Measurements from ENCODE around the gene GNAS-AS1. TPM values are rescaled to one million over a fixed set of nuclear protein-coding genes. Genes with fewer than 3 reads are reported as not detected.
A peak's percentile ranks its signal among the peaks of the same experiment; 100 is the strongest.

The GNAS-AS1 gene
- total and polyA plus RNA-seq, 2 donors (not counting 1 experiment from before 2014, with no cell fraction given): 0.28 to 0.33 TPM

GRCh38 chr20:58813369-58813768 is 37.3 kb downstream of the GNAS-AS1 start:
- Histone ChIP-seq H3K4me1 (ENCODE audit: control insufficient read depth, extremely low read depth, insufficient read depth, low read length) (no peaks in the 10 kb centered on the region), H3K4me3 (replicated peaks in 1 of 4; ENCODE audit: control extremely low read depth in 1 of 4, insufficient read depth in 1 of 4, low read depth in 3 of 4, low read length in 4 of 4) (no peak overlapping the region), H3K36me3 (ENCODE audit: control insufficient read depth, insufficient read depth, low read length) (no peaks in the 10 kb centered on the region), H4K20me1 (ENCODE audit: control insufficient read depth, extremely low read depth, insufficient read depth, low read length) (no peaks in the 10 kb centered on the region), H3K4me2 (ENCODE audit: extremely low read depth, insufficient read depth, low read length) (no peak overlapping the region), H2AFZ (ENCODE audit: low read length) (no peak overlapping the region), H3K27ac (ENCODE audit: insufficient read depth, low read length) (no peak overlapping the region), H3K79me2 (ENCODE audit: control insufficient read depth, insufficient read depth, low read length) (no peaks in the 10 kb centered on the region), H3K9ac (ENCODE audit: insufficient read depth, low read length) (no peak overlapping the region), H3K9me3 (ENCODE audit: control insufficient read depth, insufficient read depth, low read depth, low read length) (no peaks in the 10 kb centered on the region), H3K27me3 (ENCODE audit: control insufficient read depth, insufficient read depth, low read length) (no peaks in the 10 kb centered on the region)
- TF ChIP-seq CTCF (conservative IDR thresholded peaks at IDR 0.05 in 1 of 2, IDR thresholded peaks at IDR 0.05 in 1 of 2; ENCODE audit: low read depth in 1 of 2, low read length in 2 of 2) (no peak), EZH2 (IDR thresholded peaks at IDR 0.05; ENCODE audit: low read length, missing control alignments) (no peak)
- no peak for DNase-seq (ENCODE audit: low read depth in 2 of 2)

DNA sequence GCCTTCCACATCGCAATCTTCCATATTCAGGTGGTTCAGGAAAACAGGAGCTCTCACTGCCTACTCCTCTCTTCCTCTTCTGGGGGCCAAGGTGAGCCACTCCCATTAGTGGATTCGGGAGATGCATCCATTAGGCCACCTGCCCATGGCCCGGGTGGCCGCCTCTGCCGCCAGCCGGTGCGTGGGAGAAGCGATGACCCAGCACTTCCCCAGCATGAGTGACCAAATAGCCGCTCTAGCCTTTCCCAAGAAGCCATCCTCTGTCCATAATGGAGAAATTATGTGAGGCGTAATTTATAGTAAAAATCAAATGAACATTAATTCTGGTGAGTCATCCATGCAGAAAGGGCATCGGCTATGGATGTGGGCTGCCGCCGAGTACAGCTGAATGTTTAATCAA is 39.4 kb downstream of the GNAS-AS1 start:
- Histone ChIP-seq H3K4me2 (ENCODE audit: extremely low read depth, insufficient read depth, low read length) (no peak overlapping the region), H3K79me2 (ENCODE audit: control insufficient read depth, insufficient read depth, low read length) (no peaks in the 10 kb centered on the region), H3K27me3 (ENCODE audit: control insufficient read depth, insufficient read depth, low read length) (no peaks in the 10 kb centered on the region), H3K4me3 (replicated peaks in 1 of 4; ENCODE audit: control extremely low read depth in 1 of 4, insufficient read depth in 1 of 4, low read depth in 3 of 4, low read length in 4 of 4) (no peak overlapping the region), H4K20me1 (ENCODE audit: control insufficient read depth, extremely low read depth, insufficient read depth, low read length) (no peaks in the 10 kb centered on the region), H3K27ac (ENCODE audit: insufficient read depth, low read length) (no peak overlapping the region), H2AFZ (ENCODE audit: low read length) (no peak overlapping the region), H3K9ac (ENCODE audit: insufficient read depth, low read length) (no peak overlapping the region), H3K9me3 (ENCODE audit: control insufficient read depth, insufficient read depth, low read depth, low read length) (no peaks in the 10 kb centered on the region), H3K36me3 (ENCODE audit: control insufficient read depth, insufficient read depth, low read length) (no peaks in the 10 kb centered on the region), H3K4me1 (ENCODE audit: control insufficient read depth, extremely low read depth, insufficient read depth, low read length) (no peaks in the 10 kb centered on the region)
- peak in 1 of 2 donors; percentile 25 for DNase-seq (ENCODE audit: low read depth in 2 of 2)
- TF ChIP-seq EZH2 (IDR thresholded peaks at IDR 0.05; ENCODE audit: low read length, missing control alignments): no peak
- no peak for TF ChIP-seq CTCF (conservative IDR thresholded peaks at IDR 0.05 in 1 of 2, IDR thresholded peaks at IDR 0.05 in 1 of 2; ENCODE audit: low read depth in 1 of 2, low read length in 2 of 2)

- Histone ChIP-seq H3K4me3 (replicated peaks in 1 of 4; ENCODE audit: control extremely low read depth in 1 of 4, insufficient read depth in 1 of 4, low read depth in 3 of 4, low read length in 4 of 4) (no peak overlapping the region), H3K9me3 (ENCODE audit: control insufficient read depth, insufficient read depth, low read depth, low read length) (no peaks in the 10 kb centered on the region), H3K79me2 (ENCODE audit: control insufficient read depth, insufficient read depth, low read length) (no peaks in the 10 kb centered on the region), H3K36me3 (ENCODE audit: control insufficient read depth, insufficient read depth, low read length) (no peaks in the 10 kb centered on the region), H4K20me1 (ENCODE audit: control insufficient read depth, extremely low read depth, insufficient read depth, low read length) (no peaks in the 10 kb centered on the region), H3K27ac (ENCODE audit: insufficient read depth, low read length) (no peak overlapping the region), H3K4me1 (ENCODE audit: control insufficient read depth, extremely low read depth, insufficient read depth, low read length) (no peaks in the 10 kb centered on the region), H3K9ac (ENCODE audit: insufficient read depth, low read length) (no peak overlapping the region), H3K4me2 (ENCODE audit: extremely low read depth, insufficient read depth, low read length) (no peak overlapping the region), H3K27me3 (ENCODE audit: control insufficient read depth, insufficient read depth, low read length) (no peaks in the 10 kb centered on the region), H2AFZ (ENCODE audit: low read length) (no peak overlapping the region)
- TF ChIP-seq EZH2 (IDR thresholded peaks at IDR 0.05; ENCODE audit: low read length, missing control alignments): no peak
- no peak for TF ChIP-seq CTCF (conservative IDR thresholded peaks at IDR 0.05 in 1 of 2, IDR thresholded peaks at IDR 0.05 in 1 of 2; ENCODE audit: low read depth in 1 of 2, low read length in 2 of 2)
- no peak for DNase-seq (ENCODE audit: low read depth in 2 of 2)
These were observed 39.8 kb downstream of the GNAS-AS1 start for GRCh38 chr20:58810879-58811250.
